HG03025 (cell line): ENCODE data around the gene KLK1.

Experiments used
- ATAC-seq: cut with Tn5 transposase; IDR thresholded peaks from one replicate; pipeline ENCODE4 v1.9.1; 2021; ENCODE audit warnings: mild to moderate bottlenecking, moderate library complexity; ENCODE audit not compliant: unreplicated experiment, low FRiP score

Gene KLK1

GRCh38 chr19:50836543-50837195 lies 13.1 kb upstream of the KLK1 start:
- ATAC-seq: no peak

- peak; percentile 53 for ATAC-seq
These were observed 12.4 kb upstream of the KLK1 start for GRCh38 chr19:50835785-50836542.

GRCh38 chr19:50835103-50835784 lies 11.7 kb upstream of the KLK1 start:
- ATAC-seq: no peak

- ATAC-seq: no peak
These were observed 10.2 kb upstream of the KLK1 start for GRCh38 chr19:50833802-50834167.

GRCh38 chr19:50833117-50833801 lies 9.7 kb upstream of the KLK1 start, which contains the start of gene KLK15:
Gene KLK15, minus strand, starts transcription at chr19:50833574. Its CDS starts 2,082 bp downstream, at chr19:50831492.
- ATAC-seq: no peak

GRCh38 chr19:50832666-50833065 lies 9.1 kb upstream of the KLK1 start:
- ATAC-seq: no peak

- no peak for ATAC-seq
These were observed 7.4 kb upstream of the KLK1 start for GRCh38 chr19:50831026-50831396.

GRCh38 chr19:50830266-50831025 lies 6.9 kb upstream of the KLK1 start:
- no peak for ATAC-seq

GRCh38 chr19:50829801-50830200 lies 6.2 kb upstream of the KLK1 start:
- no peak for ATAC-seq

GRCh38 chr19:50827476-50827875 lies 3.9 kb upstream of the KLK1 start:
- no peak for ATAC-seq

GRCh38 chr19:50826492-50827240 lies 3.1 kb upstream of the KLK1 start:
- ATAC-seq: no peak

GRCh38 chr19:50822661-50823208 lies 852 bp downstream of the KLK1 start:
- no peak for ATAC-seq

- no peak for ATAC-seq
These were observed 2.0 kb downstream of the KLK1 start for GRCh38 chr19:50821622-50822021.

GRCh38 chr19:50821248-50821612 lies 2.4 kb downstream of the KLK1 start:
- ATAC-seq: no peak

- ATAC-seq: no peak
These were observed 2.9 kb downstream of the KLK1 start for GRCh38 chr19:50820549-50821247.

GRCh38 chr19:50820086-50820485 lies 3.5 kb downstream of the KLK1 start:
- ATAC-seq: no peak

GRCh38 chr19:50819636-50820035 lies 4.0 kb downstream of the KLK1 start:
- ATAC-seq: no peak

- no peak for ATAC-seq
These were observed 4.6 kb downstream of the KLK1 start for GRCh38 chr19:50818859-50819472.
